ENCODE data around the gene SMC3. TPM values are rescaled to one million over a fixed set of nuclear protein-coding genes. Genes with fewer than 3 reads are reported as not detected.
"Not testable (repeated sequence)": the region's sequence is repeated elsewhere in the genome, so short reads cannot be mapped to it uniquely, and the experiment has no call there.

The SMC3 gene
- polyA plus RNA-seq, 1 donor = 38.4 TPM

- no peak for DNase-seq
Observed at GRCh38 chr10:110625951-110626855, 58.7 kb downstream of the SMC3 start.

- no peak for DNase-seq
Observed at GRCh38 chr10:110628161-110628560, 60.7 kb downstream of the SMC3 start.

GRCh38 chr10:110629680-110630191 lies 62.2 kb downstream of the SMC3 start:
- DNase-seq = no peak

- DNase-seq = no peak
Observed at GRCh38 chr10:110631934-110632333, 64.4 kb downstream of the SMC3 start.

GRCh38 chr10:110632591-110633215 lies 65.2 kb downstream of the SMC3 start:
- DNase-seq = no peak

GRCh38 chr10:110634527-110635209 lies 67.2 kb downstream of the SMC3 start:
- DNase-seq = no peak

- DNase-seq = no peak
Observed at GRCh38 chr10:110636572-110636931, 69.1 kb downstream of the SMC3 start.

- no peak for DNase-seq
Observed at GRCh38 chr10:110636932-110637557, 69.5 kb downstream of the SMC3 start.

- no peak for DNase-seq
Observed at GRCh38 chr10:110637558-110638053, 70.1 kb downstream of the SMC3 start.

GRCh38 chr10:110638319-110638718 lies 70.8 kb downstream of the SMC3 start:
- DNase-seq = no peak

- DNase-seq = not testable (repeated sequence)
Observed at GRCh38 chr10:110639046-110639445, 71.6 kb downstream of the SMC3 start.

- not testable (repeated sequence) for DNase-seq
Observed at GRCh38 chr10:110639858-110640257, 72.4 kb downstream of the SMC3 start.

GRCh38 chr10:110641256-110641655 lies 73.8 kb downstream of the SMC3 start:
- DNase-seq = no peak

GRCh38 chr10:110642204-110643034 lies 74.9 kb downstream of the SMC3 start:
- DNase-seq = no peak

GRCh38 chr10:110643035-110643652 lies 75.6 kb downstream of the SMC3 start:
- no peak for DNase-seq

- no peak for DNase-seq
Observed at GRCh38 chr10:110643653-110644597, 76.4 kb downstream of the SMC3 start, which contains the start of gene RBM20. TSS of gene RBM20 (plus strand) at chr10:110644336. CDS start at chr10:110644455, 119 bp downstream.

- no peak for DNase-seq
Observed at GRCh38 chr10:110644598-110645462, 77.3 kb downstream of the SMC3 start.

- no peak for DNase-seq
Observed at GRCh38 chr10:110646417-110647135, 79.1 kb downstream of the SMC3 start.

Data from hindlimb muscle (tissue), 1 donor.